Measurements from ENCODE around the gene MAGIX. TPM values are rescaled to one million over a fixed set of nuclear protein-coding genes. Genes with fewer than 3 reads are reported as not detected.
"Not testable (repeated sequence)": the region's sequence is repeated elsewhere in the genome, so short reads cannot be mapped to it uniquely, and the experiment has no call there.

The MAGIX gene
- total RNA-seq, 1 experiment from 2014 or later, result 1.2 TPM

GRCh38 chrX:49129427-49129826 lies 33.1 kb upstream of the MAGIX start (continued):
- TF ChIP-seq KAT7 (CRISPR knock-in tag; IDR thresholded peaks at IDR 0.05; ENCODE audit: borderline replicate concordance) (no peak), ATF1 (CRISPR knock-in tag; IDR thresholded peaks at IDR 0.05) (no peak)

GRCh38 chrX:49132275-49132674 lies 30.3 kb upstream of the MAGIX start:
- not testable (repeated sequence) for H3K27ac Mint-ChIP-seq; H3K36me3 Mint-ChIP-seq; H3K9me3 Mint-ChIP-seq; H3K4me3 Mint-ChIP-seq; H3K4me1 Mint-ChIP-seq; H3K27me3 Mint-ChIP-seq (ENCODE audit: low read depth); ATAC-seq; DNase-seq (ENCODE audit: low spot score)
- POLR2A ChIA-PET, result interaction anchor here (0.6 kb wide), 1 partner anchor 901 kb away, joined by 3 read pairs; no protein-coding TSS in a partner anchor
- CTCF ChIA-PET, result interaction anchor here (1.9 kb wide), 1 partner anchor 10 kb away, joined by 8 read pairs; no protein-coding TSS in a partner anchor

GRCh38 chrX:49133759-49134158 lies 28.8 kb upstream of the MAGIX start:
- TF ChIP-seq CREB1 (CRISPR knock-in tag; IDR thresholded peaks at IDR 0.05) (no peak), GRHL2 (CRISPR knock-in tag; IDR thresholded peaks at IDR 0.05; ENCODE audit: insufficient replicate concordance, severe bottlenecking) (no peak), RELA (CRISPR knock-in tag; IDR thresholded peaks at IDR 0.05; ENCODE audit: borderline replicate concordance) (no peak), E2F1 (CRISPR knock-in tag; IDR thresholded peaks at IDR 0.05) (no peak), NFYB (CRISPR knock-in tag; conservative IDR thresholded peaks at IDR 0.05; ENCODE audit: low read depth) (no peak), ATF6 (CRISPR knock-in tag; IDR thresholded peaks at IDR 0.05) (no peak), NFATC4 (CRISPR knock-in tag; IDR thresholded peaks at IDR 0.05) (no peak), E2F5 (CRISPR knock-in tag; IDR thresholded peaks at IDR 0.05) (no peak), TP53 (CRISPR knock-in tag; IDR thresholded peaks at IDR 0.05) (no peak), ATF2 (CRISPR knock-in tag; IDR thresholded peaks at IDR 0.05; ENCODE audit: borderline replicate concordance, low read depth) (no peak), FOXJ3 (CRISPR knock-in tag; IDR thresholded peaks at IDR 0.05; ENCODE audit: borderline replicate concordance) (no peak), FOXP4 (CRISPR knock-in tag; IDR thresholded peaks at IDR 0.05) (no peak), ZNF671 (CRISPR knock-in tag; IDR thresholded peaks at IDR 0.05) (no peak)
- Mint-ChIP-seq H3K4me3 (no peak overlapping the region), H3K27me3 (ENCODE audit: low read depth) (0 out of 2 replicates have a peak, but pooled peaks cover 2% of the 10 kb centered on the region), H3K27ac (no peak overlapping the region), H3K9me3 (no peaks in the 10 kb centered on the region), H3K4me1 (no peaks in the 10 kb centered on the region), H3K36me3 (no peaks in the 10 kb centered on the region)
- ATAC-seq (no peak), DNase-seq (ENCODE audit: low spot score) (no peak)
- ChIA-PET CTCF (interaction anchor here (1.9 kb wide), 1 partner anchor 8 kb away, joined by 8 read pairs; no protein-coding TSS in a partner anchor), POLR2A (no interaction called here)
